Stimulated activated CD4-positive, alpha-beta T cell treated with anti-CD3 and anti-CD28 coated beads, Interleukin-4, amount 100 ng/mL, for 4 hours (primary cell): ENCODE data around the gene GABARAP.

Experiments
- DNase-seq, 2 experiments: peaks; one replicate each; pipeline ENCODE4 v3.0.0-alpha.2; 2020

GABARAP gene

DNA sequence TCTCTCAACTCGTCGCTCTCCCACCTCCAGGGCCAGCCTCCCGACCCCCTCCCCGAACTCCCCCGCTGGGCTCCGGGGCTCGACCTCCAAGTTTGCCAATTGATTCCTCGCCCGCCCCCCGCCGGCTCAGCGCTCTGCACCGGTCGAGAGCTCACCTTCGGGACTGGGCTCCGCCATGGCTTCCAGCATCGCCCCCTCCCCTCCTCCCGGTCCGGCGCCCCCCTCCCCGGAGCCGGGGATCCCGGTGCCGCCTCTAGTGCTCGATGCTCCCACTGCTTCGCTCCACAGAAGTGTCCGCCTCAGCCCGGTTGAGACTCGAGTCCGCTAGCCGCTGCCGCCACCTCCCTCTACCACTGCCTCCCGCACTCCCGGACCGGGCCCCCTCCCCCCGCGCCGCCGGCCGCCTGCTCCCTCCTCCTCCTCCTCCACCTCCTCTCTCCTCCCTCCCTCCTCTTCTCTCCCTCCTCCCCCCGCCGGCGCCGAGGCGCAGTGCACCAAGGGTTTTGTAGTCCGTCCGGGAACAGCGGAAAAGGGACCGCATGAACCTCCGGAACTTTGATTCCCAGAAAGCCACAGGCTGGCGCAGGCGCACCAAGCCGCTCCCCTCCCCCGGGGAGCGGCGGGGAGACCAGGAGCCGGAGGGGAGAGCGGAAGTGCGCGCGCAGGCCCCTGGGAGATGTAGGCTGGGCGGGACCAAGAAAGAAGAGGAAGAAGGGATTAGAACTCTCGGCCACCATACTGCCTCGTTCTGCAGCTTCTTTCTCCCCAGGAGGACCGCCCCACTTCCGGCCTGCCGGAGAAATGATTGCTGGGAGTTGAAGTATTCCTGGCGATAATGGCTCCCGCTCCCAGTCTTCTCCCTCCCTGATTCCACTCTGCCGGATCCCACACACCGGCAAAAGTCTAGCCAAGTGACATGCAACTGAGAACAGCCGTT lies 2.9 kb downstream of the GABARAP start, which contains the start of gene PHF23:
TSS of gene PHF23 (minus strand) at position 367 of the 937 bp plus-strand sequence. CDS start at position 189, 178 bp downstream.
- DNase-seq = peak; percentile 95 to 99

DNA sequence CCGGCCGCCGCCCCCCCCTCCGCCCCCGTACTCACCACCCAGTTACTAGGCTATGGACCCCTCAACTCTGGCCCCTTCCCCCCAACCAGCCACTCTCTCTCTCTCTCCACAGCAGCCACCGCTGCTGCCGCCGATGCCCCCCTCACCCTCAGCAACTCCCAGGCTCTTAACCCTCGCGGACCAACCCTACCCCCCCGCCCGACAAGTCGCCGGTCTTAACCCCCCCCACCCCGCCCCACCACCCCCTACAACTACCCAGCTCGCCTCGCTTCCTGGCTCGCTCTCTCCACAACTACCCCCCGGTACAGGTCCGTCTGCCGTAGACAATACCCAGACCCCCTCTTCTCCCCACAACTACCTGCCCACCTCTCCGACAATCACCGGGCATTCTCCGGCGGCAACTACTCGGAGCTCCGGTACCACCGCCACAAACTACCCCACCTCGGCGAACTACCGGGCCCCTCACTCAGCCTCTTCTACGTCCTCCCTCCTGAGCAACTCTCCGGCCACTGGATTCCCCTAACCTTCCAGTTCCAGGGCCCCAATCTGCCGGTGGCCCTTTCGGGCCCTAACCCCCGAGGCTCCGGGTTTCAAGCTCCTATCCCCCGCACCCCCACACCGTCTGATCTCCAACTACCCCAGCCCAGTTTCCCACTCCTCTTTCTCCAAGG lies 3.7 kb downstream of the GABARAP start:
- DNase-seq = no peak

DNA sequence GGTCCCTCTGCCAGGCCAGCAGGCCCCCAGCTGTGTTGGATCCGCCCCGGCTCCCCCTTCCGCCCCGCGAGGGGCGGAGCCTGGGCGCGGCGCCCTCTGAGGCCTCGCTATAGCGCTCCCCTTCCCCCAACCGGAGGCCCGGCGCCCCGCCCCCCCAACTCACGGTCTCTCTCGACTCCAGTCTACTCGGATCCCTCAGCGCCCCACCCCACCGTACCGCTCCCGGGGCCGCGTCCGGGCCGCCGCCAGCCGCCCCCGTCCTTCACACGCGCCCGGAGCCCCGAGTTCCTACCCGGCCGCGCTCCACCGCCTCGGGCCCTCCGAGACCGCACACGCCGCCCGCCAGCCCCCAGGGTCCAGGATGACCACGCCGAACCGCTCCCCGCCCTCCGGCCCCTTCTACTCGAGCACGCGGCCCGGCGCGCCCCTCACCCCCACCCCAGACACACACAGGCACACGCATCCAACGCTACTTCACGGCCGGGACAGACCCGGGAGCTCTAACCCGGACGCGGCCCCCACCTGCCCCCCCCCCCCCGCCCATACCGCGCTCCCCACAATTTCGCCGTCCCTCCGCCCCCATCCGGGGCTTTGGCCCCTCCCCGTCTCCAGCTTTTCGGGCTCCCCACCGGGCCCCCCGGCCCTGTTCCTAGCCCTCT lies 4.4 kb downstream of the GABARAP start:
- peak; percentile 87 to 88 for DNase-seq

DNA sequence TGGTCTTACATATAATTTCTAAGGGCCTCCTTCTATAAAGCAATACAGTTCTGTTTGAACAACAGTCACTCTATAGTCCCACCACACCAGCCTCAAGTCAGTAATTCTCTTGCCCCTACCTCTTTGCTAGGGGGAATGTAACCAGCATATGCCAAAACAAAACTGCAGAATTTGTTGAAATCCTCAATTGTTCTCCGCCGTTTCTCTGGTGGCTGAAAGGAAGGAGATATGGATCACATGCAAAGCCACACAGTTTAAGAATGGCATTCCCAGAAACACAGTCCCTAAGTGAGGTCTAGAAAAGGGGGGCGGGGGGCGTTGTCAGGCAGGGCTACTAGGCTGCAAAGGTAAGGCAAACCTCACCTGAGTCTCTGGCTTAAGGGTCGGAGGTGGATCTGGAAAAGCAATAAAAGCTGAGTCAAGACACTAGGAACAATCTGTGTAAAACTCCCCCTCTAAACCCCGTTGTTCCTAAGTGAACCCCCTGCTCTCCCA lies 4.9 kb downstream of the GABARAP start:
- no peak for DNase-seq

DNA sequence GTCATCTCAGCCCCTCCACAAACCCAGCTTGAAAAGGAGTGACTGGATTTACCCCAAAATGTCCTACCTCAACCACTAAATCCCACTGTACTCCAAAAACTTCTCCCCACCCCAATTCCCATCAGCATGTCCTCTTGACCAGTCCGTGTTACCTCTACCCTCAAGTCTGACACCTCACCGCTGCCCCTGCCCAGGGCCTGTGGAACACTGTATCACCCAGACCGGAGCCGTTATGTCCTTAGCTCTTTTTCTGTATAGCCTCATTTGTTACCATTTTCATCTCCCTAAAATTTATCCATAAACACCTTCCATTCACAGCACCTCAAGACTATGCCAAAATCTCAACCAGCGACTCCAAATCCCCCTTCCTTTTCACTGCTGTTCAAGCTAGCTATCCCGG lies 5.4 kb downstream of the GABARAP start:
- DNase-seq = no peak

DNA sequence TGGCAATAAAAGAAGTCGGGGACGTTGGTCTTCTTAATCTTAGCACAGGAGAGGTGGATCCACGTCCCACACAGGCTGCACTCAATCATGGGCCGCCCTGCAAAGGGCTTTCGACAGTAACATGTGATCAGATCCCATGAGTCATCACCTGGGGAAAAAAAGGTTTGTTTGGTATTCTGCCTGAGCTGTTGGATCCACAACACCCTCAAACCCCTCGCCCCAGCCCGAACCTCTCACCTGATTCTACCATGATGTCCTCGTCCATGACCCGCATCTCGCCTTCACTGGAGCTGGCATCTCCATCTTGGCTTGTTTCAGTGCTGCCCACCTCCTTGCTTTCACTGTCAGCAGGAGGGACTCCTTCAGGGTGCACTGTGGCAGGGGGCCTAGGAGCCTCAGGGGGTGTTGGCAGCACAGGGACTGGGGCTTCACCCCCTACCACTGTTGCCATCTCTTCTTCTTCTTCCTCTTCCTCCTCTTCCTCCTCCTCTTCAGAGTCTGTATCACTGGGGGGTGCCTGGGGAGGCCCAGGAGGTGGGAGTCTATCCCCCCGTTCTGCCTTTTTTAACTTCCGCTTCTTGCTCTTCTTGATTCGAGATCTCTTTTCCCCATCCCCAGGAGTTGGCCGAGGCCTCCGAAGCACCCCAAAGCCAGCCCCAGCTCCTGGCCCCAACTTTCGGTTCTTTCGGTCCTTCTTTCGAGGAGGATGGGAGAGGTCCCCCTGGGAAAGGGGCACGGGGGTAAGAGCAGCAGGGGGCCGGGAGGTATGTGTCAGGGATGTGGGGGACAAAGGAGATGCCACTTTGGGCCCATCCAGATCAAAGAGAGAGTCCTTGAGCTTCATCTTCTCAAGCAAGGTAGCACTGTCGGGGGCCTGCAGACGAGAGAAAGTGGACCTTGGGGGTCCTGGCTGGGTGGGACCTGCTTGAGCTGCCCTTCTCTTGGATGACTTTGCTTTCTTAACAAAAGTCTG lies 6.3 kb downstream of the GABARAP start:
- peak in 1 of 2 experiments; percentile 35 for DNase-seq

DNA sequence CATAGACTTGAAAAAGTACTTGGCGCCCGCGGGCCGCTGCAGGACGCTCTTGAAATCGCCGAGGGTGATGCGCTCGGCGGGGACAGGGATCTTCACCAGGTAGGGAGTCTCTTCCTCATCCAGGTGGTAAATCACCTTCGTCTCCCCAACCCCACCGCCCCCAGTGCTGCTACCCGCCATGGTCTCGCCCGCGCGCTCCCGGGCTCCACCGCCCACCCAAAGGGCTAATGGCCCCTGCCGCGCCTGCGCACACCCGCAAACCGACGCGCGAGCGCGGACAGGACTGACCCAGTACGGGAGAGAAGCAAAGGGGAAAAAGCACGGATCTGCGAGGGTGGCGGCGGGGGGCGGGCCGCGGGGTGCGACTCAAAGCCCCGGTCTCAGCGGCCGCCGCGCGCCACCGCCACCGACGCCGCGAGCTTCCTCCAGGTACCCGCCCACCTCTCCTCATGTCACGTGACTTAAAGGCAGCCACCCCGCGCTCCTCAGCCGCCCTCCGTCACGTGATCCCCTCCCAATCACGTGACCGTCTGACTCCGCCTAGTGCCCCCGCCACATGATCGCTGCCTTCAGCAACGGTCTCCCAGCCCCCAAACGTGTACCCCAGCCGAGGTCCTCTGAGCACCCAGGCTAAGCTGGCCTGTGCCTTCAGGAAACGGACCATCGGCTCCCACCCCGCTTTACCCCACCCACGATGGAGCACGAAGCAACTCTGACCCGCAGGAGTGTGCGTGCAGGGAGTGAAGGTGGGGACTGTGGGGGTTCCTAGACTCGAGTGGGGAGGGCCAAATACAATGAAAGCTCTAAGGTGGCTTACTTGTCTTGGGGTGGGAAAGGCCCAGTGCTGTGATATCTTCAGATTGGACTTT lies 7.9 kb downstream of the GABARAP start, which contains the start of gene DVL2:
TSS of gene DVL2 (minus strand) at position 435 of the 869 bp plus-strand sequence. CDS start at position 180, 255 bp downstream.
- DNase-seq = peak; percentile 93 to 94

DNA sequence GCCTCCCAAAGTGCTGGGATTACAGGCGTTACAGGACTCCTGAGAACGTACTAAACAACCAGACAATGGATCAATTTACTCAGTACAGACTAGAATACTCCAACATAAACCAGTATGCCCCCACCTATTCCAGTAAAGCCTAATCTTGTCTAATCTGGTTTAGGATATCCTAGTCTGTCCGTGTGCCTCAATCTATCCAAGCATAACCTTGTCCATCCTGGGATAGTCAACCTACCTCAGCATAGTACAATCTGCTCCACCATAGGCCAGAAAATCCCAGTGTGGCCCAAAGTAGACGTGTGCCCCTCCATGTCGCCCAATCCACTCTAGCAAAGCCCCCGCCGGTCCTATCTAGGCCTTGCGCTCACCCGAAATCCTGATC lies 8.6 kb downstream of the GABARAP start:
- DNase-seq = no peak

DNA sequence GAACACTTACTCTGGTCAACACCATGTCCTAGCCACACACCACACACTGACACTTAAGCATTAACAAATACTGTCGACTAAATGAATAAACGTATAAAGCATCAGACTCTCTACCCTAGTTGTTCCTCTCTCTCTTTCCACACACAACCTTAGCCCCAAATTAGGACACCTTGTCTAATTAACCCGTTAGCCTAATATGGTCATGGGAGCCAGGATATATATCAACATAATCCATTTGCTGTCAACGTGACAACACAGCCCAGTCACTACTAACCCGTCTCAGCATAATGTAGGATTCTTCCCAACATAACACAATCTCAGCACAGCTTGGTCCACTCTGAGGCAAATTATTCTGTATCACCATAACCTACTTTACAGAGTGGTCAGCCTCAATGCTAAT lies 10.1 kb downstream of the GABARAP start:
- no peak for DNase-seq

DNA sequence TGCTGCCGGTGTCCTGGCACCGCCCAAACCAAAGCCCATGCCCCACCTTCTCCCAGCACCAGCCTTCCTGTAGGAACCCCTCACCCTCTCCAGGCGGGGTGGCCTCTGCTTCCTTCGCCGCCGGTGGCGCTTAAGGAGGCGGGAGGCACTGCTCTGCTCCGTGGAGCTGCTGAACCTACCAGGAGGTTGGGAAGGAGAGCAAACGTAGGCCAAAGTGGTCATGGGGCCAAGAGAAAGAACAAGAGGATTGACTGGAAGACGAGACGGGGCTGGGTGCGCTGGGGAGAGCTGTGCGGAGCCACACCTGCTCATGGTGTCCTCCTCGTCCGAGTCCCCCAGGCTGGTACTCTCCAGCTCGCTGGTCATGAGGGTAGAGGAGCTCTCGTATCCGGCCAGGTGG lies 12.7 kb downstream of the GABARAP start:
- DNase-seq = no peak

DNA sequence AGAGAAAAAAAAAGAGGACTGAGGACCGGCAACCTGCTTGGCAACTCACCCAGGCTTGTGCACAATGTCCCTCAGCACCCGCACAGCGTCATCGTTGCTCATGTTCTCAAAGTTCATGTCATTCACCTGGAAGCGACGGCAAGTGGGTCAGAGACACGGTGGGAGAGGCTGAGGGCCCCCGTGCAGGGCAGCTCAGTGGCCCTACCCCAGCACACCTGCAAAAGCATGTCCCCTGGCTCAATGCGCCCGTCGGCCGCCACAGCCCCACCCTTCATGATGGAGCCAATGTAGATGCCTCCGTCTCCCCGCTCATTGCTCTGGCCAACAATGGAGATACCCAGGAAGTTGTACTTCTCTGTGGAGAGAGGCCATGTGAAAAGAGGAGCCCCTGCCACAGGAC lies 13.3 kb downstream of the GABARAP start:
- no peak for DNase-seq

DNA sequence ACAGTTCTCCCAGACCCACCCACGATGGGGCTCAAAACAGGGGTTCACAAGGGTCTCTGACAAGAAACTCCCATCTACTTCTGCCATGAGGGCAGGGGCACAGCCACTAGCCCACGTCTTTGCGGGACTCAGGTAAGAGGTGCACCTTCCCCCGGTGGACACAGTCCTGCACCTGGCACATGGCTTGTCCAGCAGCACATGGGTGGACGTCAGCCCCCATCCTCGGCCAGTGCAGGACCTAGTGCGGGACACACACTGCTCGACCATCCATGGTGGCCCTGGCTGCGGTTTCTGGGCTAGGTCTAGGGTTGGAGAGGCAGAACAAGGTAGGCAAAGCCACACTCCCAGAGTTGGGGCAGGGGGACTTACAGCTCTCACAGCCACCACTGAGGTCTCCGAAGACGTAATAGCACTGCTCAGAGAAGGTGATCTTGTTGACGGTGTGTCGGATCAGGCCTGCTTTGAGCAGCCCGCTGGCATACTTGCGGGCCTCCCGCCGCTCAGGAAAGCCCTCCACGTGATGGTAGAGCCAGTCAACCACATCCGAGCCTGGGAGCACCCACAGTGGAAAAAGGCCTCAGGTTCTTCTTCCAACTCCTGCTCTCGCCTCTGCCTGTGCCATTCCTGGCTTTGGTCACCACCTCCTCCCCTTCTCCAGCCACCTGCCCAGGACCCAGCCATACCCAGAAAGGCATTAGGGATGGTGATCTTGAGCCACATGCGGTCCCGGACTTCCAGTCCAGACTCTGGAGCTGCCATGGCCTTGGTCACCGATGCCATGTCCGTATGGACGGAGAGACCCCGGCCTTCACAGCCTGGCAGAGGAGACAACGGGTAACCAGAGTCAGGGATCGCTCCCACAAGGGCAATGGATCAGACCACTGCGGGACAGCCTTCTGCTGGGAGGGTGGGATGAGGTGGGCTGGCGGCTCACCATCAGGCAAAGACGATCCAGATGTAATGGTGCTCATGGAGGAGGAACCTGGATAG lies 15.2 kb downstream of the GABARAP start:
- DNase-seq = no peak

DNA sequence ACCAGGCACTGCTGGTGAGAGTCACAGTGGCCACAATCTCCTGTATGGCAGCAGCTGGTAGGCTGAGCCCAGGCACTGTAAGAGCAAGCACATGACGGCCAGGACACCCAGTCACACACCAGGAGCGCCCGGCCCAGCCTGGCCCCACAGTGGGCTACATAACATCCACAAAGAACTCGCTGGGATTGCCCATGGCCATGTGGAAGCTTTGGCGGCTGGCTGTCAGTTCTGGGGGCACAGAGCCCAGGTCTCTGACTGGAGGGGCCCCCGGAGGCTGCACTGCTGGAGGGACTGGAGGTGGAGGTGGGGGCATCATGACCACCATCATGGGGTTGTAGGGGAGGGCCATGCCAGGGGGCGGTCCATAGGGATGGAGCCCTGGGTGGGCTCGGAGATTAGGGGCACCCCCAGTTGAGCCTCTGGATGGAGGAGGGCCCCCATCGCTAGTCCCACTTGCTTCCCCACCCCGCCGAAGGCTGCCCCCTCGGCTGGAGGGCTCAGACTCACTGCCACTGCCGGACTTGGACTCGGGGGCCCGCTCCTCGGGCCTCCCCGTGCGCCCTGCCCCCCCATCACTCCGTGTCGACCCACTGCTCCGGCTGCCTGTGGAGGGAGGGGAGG lies 16.4 kb downstream of the GABARAP start:
- DNase-seq = no peak

DNA sequence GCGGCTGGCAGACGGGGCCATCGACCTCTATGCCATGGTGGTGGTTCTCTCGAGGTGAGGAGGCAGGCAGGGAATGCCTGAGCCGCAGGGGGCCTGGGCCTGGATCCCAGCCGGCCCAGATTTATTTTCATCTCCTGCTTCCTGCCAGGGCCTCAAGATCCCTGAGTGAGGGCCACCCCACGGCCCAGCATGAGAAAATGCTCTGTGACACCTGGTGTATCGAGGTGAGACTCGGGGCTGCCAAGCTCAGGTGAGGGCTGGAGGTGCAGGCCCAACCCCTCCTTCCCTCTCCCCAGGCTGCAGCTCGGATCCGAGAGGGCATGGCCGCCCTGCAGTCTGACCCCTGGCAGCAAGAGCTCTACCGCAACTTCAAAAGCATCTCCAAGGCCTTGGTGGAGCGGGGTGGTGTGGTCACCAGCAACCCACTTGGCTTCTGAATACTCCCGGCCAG lies 17.6 kb downstream of the GABARAP start:
- DNase-seq = no peak

DNA sequence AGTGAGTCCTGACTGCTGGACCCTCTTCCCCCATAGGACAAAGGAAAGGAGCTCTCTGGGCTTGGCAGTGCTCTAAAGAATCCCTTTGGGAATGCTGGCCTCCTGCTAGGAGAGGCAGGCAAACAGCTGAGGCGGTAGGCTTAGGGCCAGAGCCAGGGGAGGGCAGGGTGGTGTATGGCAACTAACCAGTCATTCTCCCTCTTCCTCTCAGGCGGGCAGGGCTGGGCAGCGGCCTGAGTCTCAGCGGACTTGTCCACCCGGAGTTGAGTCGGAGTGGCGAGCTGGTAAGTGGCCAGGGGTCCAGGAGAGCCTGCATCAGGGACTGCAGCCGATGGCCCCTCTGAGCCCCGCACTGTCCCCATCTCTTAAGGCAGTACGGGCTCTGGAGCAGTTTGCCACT lies 18.1 kb downstream of the GABARAP start:
- no peak for DNase-seq

DNA sequence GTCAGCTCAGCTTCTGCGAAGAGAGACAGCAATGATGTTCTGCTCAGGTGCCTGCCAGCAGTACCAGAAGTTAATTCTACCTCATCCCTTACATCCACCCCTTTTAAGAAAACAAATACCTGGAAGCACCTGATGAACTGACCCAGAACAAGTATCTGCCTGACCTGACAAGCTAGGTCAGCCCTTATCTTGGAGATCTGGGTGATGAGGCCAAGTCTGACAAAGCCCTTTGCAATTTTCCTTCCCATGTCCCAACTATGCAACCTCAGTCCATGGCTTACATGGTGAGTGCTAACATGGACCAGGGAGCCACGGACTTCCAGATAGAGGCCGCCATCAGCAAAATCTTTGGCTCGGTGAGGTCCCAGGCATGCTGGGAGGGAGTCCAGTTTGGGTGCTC lies 18.9 kb downstream of the GABARAP start:
- no peak for DNase-seq

DNA sequence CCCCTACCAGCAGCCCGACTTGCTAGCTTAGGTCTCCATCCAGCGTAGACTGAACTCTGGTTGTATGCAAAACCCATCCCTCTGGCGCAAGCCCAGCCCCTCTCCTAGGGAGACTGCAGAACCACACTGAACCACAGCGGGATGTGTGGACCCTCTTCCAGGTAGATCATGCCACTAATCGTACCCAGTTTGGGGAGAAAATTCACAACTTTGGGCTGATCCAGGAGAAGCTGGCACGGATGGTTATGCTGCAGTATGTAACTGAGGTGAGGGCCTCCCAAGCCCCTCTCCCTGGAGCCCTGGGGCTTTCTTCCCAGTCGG lies 19.3 kb downstream of the GABARAP start:
- DNase-seq = no peak

DNA sequence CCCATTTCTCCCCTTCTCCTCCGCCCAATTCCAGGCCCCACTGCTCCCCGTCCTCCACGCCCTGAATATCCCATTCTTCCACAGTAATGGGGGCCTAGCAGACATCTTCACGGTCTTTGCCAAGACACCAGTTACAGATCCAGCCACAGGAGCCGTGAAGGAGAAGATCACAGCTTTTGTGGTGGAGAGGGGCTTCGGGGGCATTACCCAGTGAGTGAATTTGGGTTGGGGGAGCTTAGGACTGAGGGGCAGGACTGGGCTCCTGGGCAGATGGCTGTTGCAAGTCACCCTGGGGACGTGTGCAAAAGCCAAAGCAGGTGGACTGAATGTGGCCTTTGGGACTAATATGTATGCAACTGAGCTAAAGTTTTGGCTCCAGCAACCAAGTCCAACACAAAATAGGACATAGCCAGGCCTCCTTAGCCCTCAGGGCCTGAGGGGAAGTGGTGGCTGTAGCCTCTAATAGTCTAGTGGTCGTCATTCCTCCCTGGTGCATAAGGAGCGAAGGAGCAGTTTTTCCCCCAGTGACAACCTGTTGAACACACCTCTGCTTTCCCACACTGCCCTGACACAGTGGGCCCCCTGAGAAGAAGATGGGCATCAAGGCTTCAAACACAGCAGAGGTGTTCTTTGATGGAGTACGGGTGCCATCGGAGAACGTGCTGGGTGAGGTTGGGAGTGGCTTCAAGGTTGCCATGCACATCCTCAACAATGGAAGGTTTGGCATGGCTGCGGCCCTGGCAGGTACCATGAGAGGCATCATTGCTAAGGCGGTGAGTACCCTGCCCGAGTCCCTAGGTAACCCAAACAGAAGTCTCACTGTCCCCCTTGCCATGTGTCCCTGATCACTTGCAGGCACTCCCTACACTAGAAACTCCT lies 19.9 kb downstream of the GABARAP start:
- no peak for DNase-seq
